GM18520 (cell line): Measurements from ENCODE around the gene WWOX.

Source experiments
- ATAC-seq: cut with Tn5 transposase; IDR thresholded peaks from one replicate; pipeline ENCODE4 v1.9.1; 2021; ENCODE audit not compliant: unreplicated experiment

The WWOX gene

GRCh38 chr16:78780808-78781207 lies 681.4 kb downstream of the WWOX start:
- ATAC-seq = no peak

GRCh38 chr16:78782572-78782971 lies 683.1 kb downstream of the WWOX start:
- ATAC-seq = no peak

GRCh38 chr16:78783570-78784079 lies 684.2 kb downstream of the WWOX start:
- ATAC-seq = no peak

GRCh38 chr16:78784771-78785170 lies 685.3 kb downstream of the WWOX start:
- no peak for ATAC-seq

GRCh38 chr16:78785218-78785617 lies 685.8 kb downstream of the WWOX start:
- ATAC-seq = no peak

- ATAC-seq = no peak
These were observed 687.2 kb downstream of the WWOX start for GRCh38 chr16:78786635-78787034.

- no peak for ATAC-seq
These were observed 688.8 kb downstream of the WWOX start for GRCh38 chr16:78788276-78788675.

GRCh38 chr16:78788696-78789095 lies 689.2 kb downstream of the WWOX start:
- no peak for ATAC-seq

- ATAC-seq = no peak
These were observed 690.1 kb downstream of the WWOX start for GRCh38 chr16:78789561-78789960.

GRCh38 chr16:78791011-78791410 lies 691.6 kb downstream of the WWOX start:
- ATAC-seq = no peak

- ATAC-seq = no peak
These were observed 692.5 kb downstream of the WWOX start for GRCh38 chr16:78791926-78792325.

GRCh38 chr16:78792952-78793351 lies 693.5 kb downstream of the WWOX start:
- ATAC-seq = no peak

GRCh38 chr16:78794581-78795250 lies 695.3 kb downstream of the WWOX start:
- no peak for ATAC-seq

GRCh38 chr16:78795433-78795832 lies 696.0 kb downstream of the WWOX start:
- ATAC-seq = no peak

GRCh38 chr16:78796221-78796866 lies 696.9 kb downstream of the WWOX start:
- ATAC-seq = no peak

- no peak for ATAC-seq
These were observed 700.0 kb downstream of the WWOX start for GRCh38 chr16:78799429-78799828.

GRCh38 chr16:78800523-78800922 lies 701.1 kb downstream of the WWOX start:
- no peak for ATAC-seq

- no peak for ATAC-seq
These were observed 704.7 kb downstream of the WWOX start for GRCh38 chr16:78804058-78804735.

- ATAC-seq = no peak
These were observed 706.1 kb downstream of the WWOX start for GRCh38 chr16:78805556-78805955.

- no peak for ATAC-seq
These were observed 711.8 kb downstream of the WWOX start for GRCh38 chr16:78811247-78811646.

- ATAC-seq = no peak
These were observed 713.1 kb downstream of the WWOX start for GRCh38 chr16:78812582-78812981.
